ENCODE data around the gene CPA4. TPM values are rescaled to one million over a fixed set of nuclear protein-coding genes. Genes with fewer than 3 reads are reported as not detected.

Gene CPA4
- total and polyA plus RNA-seq, 2 experiments from 2014 or later: 1.1 to 3.3 TPM

- TF ChIP-seq EZH2 (IDR thresholded peaks at IDR 0.05; ENCODE audit: borderline replicate concordance): no peak
- TF ChIP-seq EZH2phosphoT487 (IDR thresholded peaks at IDR 0.05; ENCODE audit: low read depth, severe bottlenecking, unreplicated experiment): no peak
- no peak for TF ChIP-seq CTCF (IDR thresholded peaks at IDR 0.05; ENCODE audit: poor library complexity)
- WGBS (ENCODE audit: low lambda C conversion rate, missing lambda C conversion rate): 95% methylated on average over 19 of the region's 19 CpGs
- peaks cover 73% of the 10 kb centered on the region for H3K4me1 ChIP-seq (ENCODE audit: insufficient read depth)
Measured at GRCh38 chr7:130367836-130368746, 75.1 kb downstream of the CPA4 start.

GRCh38 chr7:130369110-130369711 is 76.2 kb downstream of the CPA4 start:
- 57% methylated on average over 10 of the region's 10 CpGs for WGBS (ENCODE audit: low lambda C conversion rate, missing lambda C conversion rate)
- H3K4me1 ChIP-seq (ENCODE audit: insufficient read depth): peaks cover 76% of the 10 kb centered on the region
- no peak for TF ChIP-seq EZH2phosphoT487 (IDR thresholded peaks at IDR 0.05; ENCODE audit: low read depth, severe bottlenecking, unreplicated experiment)
- no peak for TF ChIP-seq CTCF (IDR thresholded peaks at IDR 0.05; ENCODE audit: poor library complexity)
- no peak for TF ChIP-seq EZH2 (IDR thresholded peaks at IDR 0.05; ENCODE audit: borderline replicate concordance)
- no peaks in the 10 kb centered on the region for H3K9me2 ChIP-seq (replicated peaks; ENCODE audit: insufficient read depth)
- H3K9me3 ChIP-seq (ENCODE audit: low read depth): no peaks in the 10 kb centered on the region
- peak; percentile 56 for DNase-seq (ENCODE audit: low spot score)
- H3K79me2 ChIP-seq: no peaks in the 10 kb centered on the region
- no peak overlapping the region for H3K4me3 ChIP-seq
- H4K20me1 ChIP-seq (ENCODE audit: insufficient read depth, poor library complexity, severe bottlenecking): no peaks in the 10 kb centered on the region
- H3K27ac ChIP-seq: peak overlapping the region; percentile 94
- H2AFZ ChIP-seq: peak overlapping the region; percentile 17
- H3K27me3 ChIP-seq: no peaks in the 10 kb centered on the region
- no peaks in the 10 kb centered on the region for H3K36me3 ChIP-seq (replicated peaks; ENCODE audit: insufficient read depth, low read depth)
- H3K4me2 ChIP-seq: peak overlapping the region; percentile 21

More at GRCh38 chr7:130367836-130368746, 75.1 kb downstream of the CPA4 start:
- Histone ChIP-seq H3K4me2 (no peak overlapping the region), H4K20me1 (ENCODE audit: insufficient read depth, poor library complexity, severe bottlenecking) (no peaks in the 10 kb centered on the region), H3K36me3 (replicated peaks; ENCODE audit: insufficient read depth, low read depth) (no peaks in the 10 kb centered on the region), H3K4me3 (no peak overlapping the region), H2AFZ (no peak overlapping the region), H3K9me3 (ENCODE audit: low read depth) (no peaks in the 10 kb centered on the region), H3K27me3 (no peaks in the 10 kb centered on the region), H3K9me2 (replicated peaks; ENCODE audit: insufficient read depth) (no peaks in the 10 kb centered on the region), H3K79me2 (no peaks in the 10 kb centered on the region), H3K27ac (peak overlapping the region; percentile 94)
- DNase-seq (ENCODE audit: low spot score): no peak

- 73% methylated on average over 3 of the region's 3 CpGs for WGBS (ENCODE audit: low lambda C conversion rate, missing lambda C conversion rate)
- Histone ChIP-seq H3K79me2 (no peaks in the 10 kb centered on the region), H3K27me3 (no peaks in the 10 kb centered on the region), H3K4me3 (no peak overlapping the region), H3K4me1 (ENCODE audit: insufficient read depth) (peaks cover 78% of the 10 kb centered on the region), H3K36me3 (replicated peaks; ENCODE audit: insufficient read depth, low read depth) (no peaks in the 10 kb centered on the region), H3K27ac (peak overlapping the region; percentile 94), H3K9me3 (ENCODE audit: low read depth) (no peaks in the 10 kb centered on the region), H3K9me2 (replicated peaks; ENCODE audit: insufficient read depth) (no peaks in the 10 kb centered on the region), H3K4me2 (peak overlapping the region; percentile 21), H4K20me1 (ENCODE audit: insufficient read depth, poor library complexity, severe bottlenecking) (no peaks in the 10 kb centered on the region), H2AFZ (no peak overlapping the region)
- DNase-seq (ENCODE audit: low spot score): no peak
- TF ChIP-seq EZH2phosphoT487 (IDR thresholded peaks at IDR 0.05; ENCODE audit: low read depth, severe bottlenecking, unreplicated experiment) (no peak), EZH2 (IDR thresholded peaks at IDR 0.05; ENCODE audit: borderline replicate concordance) (no peak)
Measured at GRCh38 chr7:130369831-130370550, 77.0 kb downstream of the CPA4 start.

Measured in hepatocyte (in vitro differentiated cells).